ENCODE measurements around the gene PI4KB.
A peak's percentile ranks its signal among the peaks of the same experiment; 100 is the strongest.
"Not testable (repeated sequence)": the region's sequence is repeated elsewhere in the genome, so short reads cannot be mapped to it uniquely, and the experiment has no call there.

PI4KB gene

GRCh38 chr1:151275341-151275740, 51.9 kb downstream of the PI4KB start:
- DNase-seq = not testable (repeated sequence)

- no peak for DNase-seq
Observed at GRCh38 chr1:151273924-151274466, 53.2 kb downstream of the PI4KB start.

DNA sequence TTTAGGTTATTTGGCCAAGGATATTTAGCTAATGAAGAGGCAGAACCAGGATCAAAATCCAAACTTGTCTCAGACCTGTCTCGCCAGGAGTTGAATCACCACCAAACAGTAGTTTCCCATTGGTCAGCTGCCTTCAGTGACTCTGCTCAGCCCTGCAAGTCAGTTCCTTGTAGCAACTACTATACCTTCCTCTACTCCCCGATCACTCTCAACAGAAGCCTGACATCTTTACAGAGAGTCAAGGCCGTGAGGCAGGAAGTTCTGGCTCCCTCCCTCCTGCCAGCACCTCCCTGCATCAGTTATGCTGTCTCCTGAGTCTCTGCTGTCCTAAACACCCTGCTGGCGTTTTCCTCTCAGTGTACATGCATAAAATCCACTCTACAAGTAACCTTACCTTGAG, 59.5 kb downstream of the PI4KB start:
- DNase-seq = no peak

GRCh38 chr1:151266821-151267220, 60.4 kb downstream of the PI4KB start:
- DNase-seq = no peak

- DNase-seq = no peak
Observed at GRCh38 chr1:151266315-151266714, 60.9 kb downstream of the PI4KB start.

- DNase-seq = no peak
Observed at GRCh38 chr1:151265446-151266236, 61.6 kb downstream of the PI4KB start.

- DNase-seq = no peak
Observed at GRCh38 chr1:151259351-151259750, 67.9 kb downstream of the PI4KB start.

- DNase-seq = no peak
Observed at GRCh38 chr1:151255381-151255780, 71.8 kb downstream of the PI4KB start.

GRCh38 chr1:151254217-151255213, 72.7 kb downstream of the PI4KB start, which contains the start of gene PSMD4:
TSS of gene PSMD4 (plus strand) at chr1:151254734. CDS start at chr1:151254783, 49 bp downstream.
- peak; percentile 91 for DNase-seq

GRCh38 chr1:151251656-151252470, 75.4 kb downstream of the PI4KB start:
- no peak for DNase-seq

GRCh38 chr1:151246786-151247185, 80.4 kb downstream of the PI4KB start:
- DNase-seq = no peak

- no peak for DNase-seq
Observed at GRCh38 chr1:151243683-151244216, 83.5 kb downstream of the PI4KB start.

DNA sequence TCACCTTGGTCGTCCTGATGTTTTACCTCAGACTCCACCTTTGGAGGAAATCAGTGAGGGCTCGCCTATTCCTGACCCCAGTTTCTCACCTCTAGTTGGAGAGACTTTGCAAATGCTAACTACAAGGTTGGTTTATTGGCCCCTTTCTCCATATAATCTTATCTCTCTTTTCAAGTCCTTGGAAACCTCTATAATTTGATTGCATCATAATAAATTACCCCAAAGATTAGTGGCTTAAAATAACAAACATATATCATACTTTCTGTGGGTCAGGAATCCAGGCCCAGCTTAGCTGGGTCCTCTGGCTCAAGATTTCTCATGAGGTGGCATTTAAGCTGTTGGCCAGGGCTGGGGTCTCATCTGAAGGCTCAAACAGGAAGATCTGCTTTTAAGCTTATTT, 84.8 kb downstream of the PI4KB start:
- DNase-seq = no peak

Data from GOT3 (cell line).